GM12878 (cell line): Measurements from ENCODE around the gene FAM187B. TPM values are rescaled to one million over a fixed set of nuclear protein-coding genes. Genes with fewer than 3 reads are reported as not detected.
A peak's percentile ranks its signal among the peaks of the same experiment; 100 is the strongest.

ENCODE experiments used
- ATAC-seq: fragments of 200-7000 bp; cut with Tn5 transposase; 3 replicates; pipeline ENCODE4 v1.9.1; 2020; ENCODE audit warnings: mild to moderate bottlenecking, moderate library complexity
- BruUV-seq: library from RNA; stranded (reverse); fragments of 400-500 nt; replicated peaks from 2 replicates; lab custom pipeline; 2021; lab: Mats Ljungman, UMichigan
- CTCF ChIA-PET: fragments of 300-600 bp; sonication (Branson Sonifier 250); formaldehyde crosslinking; extraction: SDS; loops from one replicate; lab custom pipeline; 2021; ENCODE audit warnings: inconsistent platforms; lab: Yijun Ruan, JAX
- POLR2A ChIA-PET: fragments of 350-600 bp; formaldehyde crosslinking; extraction: SDS; loops from one replicate; lab custom pipeline; 2021; ENCODE audit warnings: inconsistent platforms; lab: Charles Lee
- RAD21 ChIA-PET: fragments of 300-600 bp; sonication (Branson Sonifier 250); formaldehyde crosslinking; loops from one replicate; lab custom pipeline; 2023; ENCODE audit warnings: antibody characterized with exemption; ENCODE audit not compliant: unreplicated experiment; lab: Charles Lee
- SMC1A ChIA-PET: fragments of 300-600 bp; sonication (Branson Sonifier 250); formaldehyde crosslinking; loops from one replicate; lab custom pipeline; 2023; ENCODE audit not compliant: unreplicated experiment, uncharacterized antibody; lab: Charles Lee
- DNase-seq: peaks from one replicate; pipeline ENCODE4 v3.0.0-alpha.2; 2011; ENCODE audit warnings: low read depth, low spot score
- FAIRE-seq: peaks from 3 replicates; lab custom pipeline; 2011; peaks lifted over from hg19 to GRCh38; lab: Jason Lieb, UNC
- H2AFZ ChIP-seq: 2 replicates; pipeline ENCODE4 v1.6.0; 2011; ENCODE audit warnings: low read depth, low read length, control low read depth; ENCODE audit not compliant: control insufficient read depth
- H3K27ac ChIP-seq: 2 replicates; pipeline ENCODE4 v1.5.1; 2011; ENCODE audit warnings: control low read depth; ENCODE audit not compliant: control insufficient read depth, insufficient read depth
- H3K27me3 ChIP-seq, 2 experiments: replicated peaks in 1 of 2; 2 replicates each; pipeline versions ENCODE4 v1.6.0 to v1.6.1; 2011; ENCODE audit warnings: low read length in 1 of 2; ENCODE audit not compliant: control insufficient read depth in 2 of 2, insufficient read depth in 2 of 2
- H3K36me3 ChIP-seq, 2 experiments: 2 replicates each; pipeline ENCODE4 v1.5.1; 2011; ENCODE audit warnings: low read length in 1 of 2; ENCODE audit not compliant: control insufficient read depth in 2 of 2, insufficient read depth in 2 of 2
- H3K4me1 ChIP-seq: 2 replicates; pipeline ENCODE4 v1.6.1; 2011; ENCODE audit warnings: mild to moderate bottlenecking, low read length, moderate library complexity, mixed read lengths; ENCODE audit not compliant: control insufficient read depth, insufficient read depth
- H3K4me2 ChIP-seq: 2 replicates; pipeline ENCODE4 v1.6.0; 2011; ENCODE audit warnings: control low read depth; ENCODE audit not compliant: control insufficient read depth, insufficient read depth
- H3K4me3 ChIP-seq: fragments of 200-600 bp; sonication (generic); 2 replicates; pipeline ENCODE4 v1.5.1; 2016
- H3K79me2 ChIP-seq: 2 replicates; pipeline ENCODE4 v1.6.0; 2011; ENCODE audit warnings: low read length; ENCODE audit not compliant: control insufficient read depth, insufficient read depth
- H3K9ac ChIP-seq: 2 replicates; pipeline ENCODE4 v1.8.0; 2011; ENCODE audit warnings: low read length, control low read depth, mixed read lengths; ENCODE audit not compliant: control insufficient read depth, insufficient read depth
- H3K9me3 ChIP-seq: replicated peaks from 3 replicates; pipeline ENCODE4 v1.5.1; 2011; ENCODE audit warnings: mild to moderate bottlenecking, low read length; ENCODE audit not compliant: control insufficient read depth, insufficient read depth
- H4K20me1 ChIP-seq: 2 replicates; pipeline ENCODE4 v1.6.0; 2011; ENCODE audit not compliant: control insufficient read depth, insufficient read depth
- WGBS: methylation state at CpG from one replicate; pipeline ENCODE4 v1.1.6; 2016; ENCODE audit warnings: low lambda C conversion rate; ENCODE audit not compliant: insufficient replicate concordance, insufficient coverage; ENCODE audit errors: missing lambda C conversion rate; 5-methylcytosine and 5-hydroxymethylcytosine counted together
- in situ Hi-C: fragments of 300-500 bp; cut with MboI; formaldehyde crosslinking; loops from 9 replicates; pipeline ENCODE4 v1.14.3; 2018; ENCODE audit warnings: mixed read lengths
- intact Hi-C: fragments of 100-400 bp; cut with micrococcal nuclease; formaldehyde crosslinking; loops from one replicate; pipeline ENCODE4 v1.14.2; 2022; ENCODE audit not compliant: unreplicated experiment
- polyA plus RNA-seq, 11 experiments: library from polyadenylated mRNA; depleted of rRNA in 4 of 11; unstranded in 6 of 11; stranded (reverse) in 5 of 11; fragments of >200 nt; fragmentation: Nextera tagmentation in 4 of 11; fragmentation: Illumina TruSeq in 1 of 11; extraction: Ambion mirVana in 4 of 11; extraction: Trizol in 1 of 11; gene quantifications; 1 replicate in 1 of 11; 2 replicates in 10 of 11; pipeline versions ENCODE4 v1.2.1 to v1.2.3, GENCODE V29; 2011 to 2016; ENCODE audit warnings: inconsistent platforms in 2 of 11, missing spikeins in 2 of 11, low read depth in 1 of 11
- total RNA-seq, 4 experiments: library from RNA; depleted of rRNA in 3 of 4; stranded (reverse); fragments of >200 nt in 3 of 4; fragmentation: Illumina TruSeq in 1 of 4; extraction: Trizol in 1 of 4; gene quantifications; 2 replicates each; pipeline versions ENCODE4 v1.2.1 to v1.2.3, GENCODE V29; 2013 to 2021
- TF ChIP-seq, protein P1 (sequence below): fragments of 450-650 bp; IDR thresholded peaks from 2 replicates; pipeline ENCODE4 v1.6.1; 2018; ENCODE audit warnings: mild to moderate bottlenecking, low read depth, moderate library complexity; ENCODE audit not compliant: partially characterized antibody

The FAM187B gene
- total and polyA plus RNA-seq, 10 of the 15 experiments (the other 5 are each of a cell fraction or from before 2014, with no cell fraction given), result 0.05 TPM; not detected in 9

DNA sequence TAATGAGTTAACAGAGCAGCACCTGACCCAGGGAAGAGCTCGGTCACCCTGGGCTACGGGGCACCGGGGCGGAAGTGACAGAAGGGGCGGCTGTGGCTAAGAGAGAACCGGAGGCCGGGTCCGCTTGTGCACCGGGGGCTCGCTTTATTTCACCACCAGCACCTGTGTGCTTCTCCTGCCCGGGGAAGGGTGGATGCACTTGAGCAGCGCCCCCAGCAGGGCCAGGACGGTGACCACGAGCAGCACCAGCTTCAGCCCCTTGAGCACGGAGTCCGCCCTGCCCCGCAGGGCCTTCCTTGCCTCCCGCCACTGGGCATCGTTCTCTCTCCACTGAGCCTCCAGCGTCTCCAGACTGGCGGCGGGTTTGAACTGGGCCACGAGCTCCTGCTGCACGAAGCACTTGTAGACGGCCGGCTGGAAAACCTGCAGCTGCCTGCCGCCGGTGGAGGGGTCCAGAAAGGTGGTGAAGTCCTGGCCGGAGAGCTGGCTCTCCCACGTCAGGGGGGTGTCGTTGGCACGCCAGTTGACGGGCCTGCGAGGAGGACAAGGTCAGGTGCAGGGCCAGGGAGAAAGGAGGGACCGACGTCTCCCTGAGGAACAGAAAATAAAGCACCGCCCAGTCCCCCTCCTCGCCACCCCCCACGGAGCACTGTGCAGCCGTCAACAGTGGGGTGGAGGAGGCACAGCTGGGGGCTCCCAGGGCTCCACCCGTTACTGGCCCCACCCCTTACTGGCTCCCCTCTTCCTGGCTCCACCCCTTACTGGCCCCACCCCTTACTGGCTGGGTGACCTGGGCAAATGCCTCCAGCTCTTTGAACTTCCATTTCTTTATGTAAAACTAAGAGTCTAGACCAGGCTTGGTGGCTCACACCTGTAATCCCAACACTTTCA, 3.6 kb downstream of the FAM187B start:
- H3K4me3 ChIP-seq, result no peak overlapping the region
- peaks cover 2% of the 10 kb centered on the region; the same call in 2 of the 3 replicates for H3K9me3 ChIP-seq
- POLR2A ChIA-PET, result no interaction called here
- no peaks in the 10 kb centered on the region for H3K36me3 ChIP-seq
- RAD21 ChIA-PET, result no interaction called here
- no peaks in the 10 kb centered on the region for H4K20me1 ChIP-seq
- intact Hi-C loops (no loop called here), in situ Hi-C loops (no loop called here)
- no peak overlapping the region for H3K9ac ChIP-seq
- H3K27me3 ChIP-seq, result 0 out of 4 replicates have a peak, but pooled peaks cover 0 to 2% of the 10 kb centered on the region in 2 experiments
- SMC1A ChIA-PET, result interaction anchor here (0.9 to 1.6 kb wide), 2 partner anchors 12 to 66 kb away, joined by 3 read pairs; no protein-coding TSS in a partner anchor
- no peaks in the 10 kb centered on the region for H3K79me2 ChIP-seq
- no TSS peak for BruUV-seq
- no peak overlapping the region; the same call in 1 of the 2 replicates for H2AFZ ChIP-seq
- CTCF ChIA-PET, result interaction anchor here (0.7 kb wide), 1 partner anchor 9 kb away, joined by 3 read pairs; no protein-coding TSS in a partner anchor
- no peak for DNase-seq
- 62% methylated on average over 41 of the region's 41 CpGs for WGBS
- ATAC-seq, result peak; percentile 71
- H3K4me2 ChIP-seq, result no peak overlapping the region
- H3K27ac ChIP-seq, result no peak overlapping the region
- H3K4me1 ChIP-seq, result no peaks in the 10 kb centered on the region
- no peak for FAIRE-seq
- TF ChIP-seq, protein P1, sequence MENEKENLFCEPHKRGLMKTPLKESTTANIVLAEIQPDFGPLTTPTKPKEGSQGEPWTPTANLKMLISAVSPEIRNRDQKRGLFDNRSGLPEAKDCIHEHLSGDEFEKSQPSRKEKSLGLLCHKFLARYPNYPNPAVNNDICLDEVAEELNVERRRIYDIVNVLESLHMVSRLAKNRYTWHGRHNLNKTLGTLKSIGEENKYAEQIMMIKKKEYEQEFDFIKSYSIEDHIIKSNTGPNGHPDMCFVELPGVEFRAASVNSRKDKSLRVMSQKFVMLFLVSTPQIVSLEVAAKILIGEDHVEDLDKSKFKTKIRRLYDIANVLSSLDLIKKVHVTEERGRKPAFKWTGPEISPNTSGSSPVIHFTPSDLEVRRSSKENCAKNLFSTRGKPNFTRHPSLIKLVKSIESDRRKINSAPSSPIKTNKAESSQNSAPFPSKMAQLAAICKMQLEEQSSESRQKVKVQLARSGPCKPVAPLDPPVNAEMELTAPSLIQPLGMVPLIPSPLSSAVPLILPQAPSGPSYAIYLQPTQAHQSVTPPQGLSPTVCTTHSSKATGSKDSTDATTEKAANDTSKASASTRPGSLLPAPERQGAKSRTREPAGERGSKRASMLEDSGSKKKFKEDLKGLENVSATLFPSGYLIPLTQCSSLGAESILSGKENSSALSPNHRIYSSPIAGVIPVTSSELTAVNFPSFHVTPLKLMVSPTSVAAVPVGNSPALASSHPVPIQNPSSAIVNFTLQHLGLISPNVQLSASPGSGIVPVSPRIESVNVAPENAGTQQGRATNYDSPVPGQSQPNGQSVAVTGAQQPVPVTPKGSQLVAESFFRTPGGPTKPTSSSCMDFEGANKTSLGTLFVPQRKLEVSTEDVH, result no peak
- TF ChIP-seq, all 136 proteins: peak for 0
